Activated CD4-positive, alpha-beta T cell treated with anti-CD3 and anti-CD28 coated beads for 1 hour (primary cell): Measurements from ENCODE around the gene TMEM54.
"Not testable (repeated sequence)": the region's sequence is repeated elsewhere in the genome, so short reads cannot be mapped to it uniquely, and the experiment has no call there.

Experiments
- DNase-seq: peaks from one replicate; pipeline ENCODE4 v3.0.0-alpha.2; 2020

Gene TMEM54

DNA sequence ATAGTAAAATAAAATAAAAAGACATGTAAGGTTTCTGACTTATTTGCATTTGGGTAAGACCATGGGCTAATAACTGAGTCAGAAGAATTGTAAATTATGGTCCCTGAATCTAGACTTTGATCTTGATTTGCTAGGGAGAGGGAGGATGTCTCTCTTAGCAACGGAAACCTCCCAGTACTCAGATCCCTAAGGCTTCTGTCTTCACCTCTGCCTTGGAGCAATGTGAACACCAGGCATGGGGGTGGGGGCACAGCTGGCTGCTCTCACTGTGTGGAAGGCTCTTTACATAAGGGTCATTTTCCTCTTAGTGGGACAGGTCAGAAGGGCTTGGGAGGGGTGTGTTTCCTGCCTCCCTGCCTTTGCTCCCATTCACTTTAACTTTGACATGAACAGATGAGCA lies 17.0 kb upstream of the TMEM54 start:
- no peak for DNase-seq

DNA sequence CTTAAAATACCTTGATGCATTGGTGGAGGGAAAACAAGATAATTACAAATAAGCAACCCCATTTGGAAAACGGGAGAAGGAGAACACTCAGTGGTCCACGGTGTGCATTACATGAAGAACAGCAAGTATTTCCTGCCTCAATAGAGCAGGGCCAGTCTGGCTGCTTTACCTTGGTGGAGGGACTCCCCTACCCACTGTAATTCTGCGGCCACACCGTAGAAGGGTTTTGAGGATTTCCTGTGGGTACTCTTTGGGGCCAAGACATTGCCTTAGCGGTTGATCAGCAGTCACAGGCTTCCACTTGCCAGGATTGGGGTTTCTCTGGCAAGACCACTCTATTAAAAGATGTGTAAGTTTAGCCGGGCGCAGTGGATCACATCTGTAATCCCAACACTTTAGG lies 16.3 kb upstream of the TMEM54 start:
- DNase-seq: no peak

DNA sequence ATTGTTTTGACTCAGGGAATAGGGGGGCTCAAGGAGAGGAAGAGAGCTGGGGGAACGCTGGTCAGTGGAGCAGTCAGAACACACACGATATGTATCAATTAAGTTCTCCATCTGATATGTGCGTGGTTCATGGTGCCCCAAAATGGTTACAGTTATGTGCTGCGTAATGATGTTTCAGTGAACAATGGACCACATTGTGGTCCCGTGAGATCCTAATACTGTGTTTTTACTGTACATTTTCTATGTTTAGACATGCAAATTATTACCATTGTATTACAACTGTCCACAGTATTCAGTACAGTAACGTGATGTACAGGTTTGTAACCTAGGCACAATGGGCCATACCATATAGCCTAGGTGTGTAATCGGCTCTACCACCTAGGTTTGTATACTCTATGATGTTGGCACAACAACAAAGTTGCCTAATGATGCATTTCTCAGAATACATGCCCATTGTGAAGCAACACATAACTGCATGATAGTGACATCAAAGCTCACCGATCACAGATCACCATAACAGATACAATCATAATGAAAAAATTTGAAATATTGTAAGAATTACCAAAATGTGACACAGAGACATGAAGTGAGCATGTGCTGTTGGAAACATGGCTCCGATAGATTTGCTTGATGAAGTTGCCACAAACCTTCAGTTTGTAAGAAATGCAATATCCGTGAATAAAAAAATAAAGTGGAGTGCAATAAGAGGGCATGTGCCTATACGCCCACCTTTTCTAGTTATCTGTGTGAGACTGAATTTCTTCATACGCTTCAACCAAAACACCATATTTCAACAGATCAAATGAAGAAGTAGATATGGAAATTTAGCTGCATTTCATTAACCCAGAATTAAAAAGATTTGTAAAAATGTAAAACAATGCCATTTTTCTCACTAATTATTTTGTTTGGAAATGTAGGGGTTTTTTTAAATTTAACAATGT lies 14.8 kb upstream of the TMEM54 start:
- no peak for DNase-seq

DNA sequence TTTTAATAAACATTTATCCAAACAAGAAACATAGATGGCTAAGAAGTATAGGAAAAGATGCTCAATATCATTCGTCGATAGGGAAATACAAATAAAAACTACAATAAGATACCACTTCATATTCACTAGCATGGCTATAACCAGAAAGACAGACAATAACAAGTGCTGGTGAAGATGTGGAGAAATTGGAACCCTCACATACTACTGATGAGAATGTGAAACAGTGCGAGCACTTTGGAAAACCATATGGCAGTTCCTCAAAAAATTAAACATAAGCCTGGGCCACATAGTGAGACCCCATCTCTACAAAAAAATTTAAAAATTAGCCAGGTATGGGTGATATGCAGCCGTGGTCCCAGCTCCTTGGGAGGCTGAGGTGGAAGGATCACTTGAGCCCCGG lies 9.1 kb upstream of the TMEM54 start:
- no peak for DNase-seq

DNA sequence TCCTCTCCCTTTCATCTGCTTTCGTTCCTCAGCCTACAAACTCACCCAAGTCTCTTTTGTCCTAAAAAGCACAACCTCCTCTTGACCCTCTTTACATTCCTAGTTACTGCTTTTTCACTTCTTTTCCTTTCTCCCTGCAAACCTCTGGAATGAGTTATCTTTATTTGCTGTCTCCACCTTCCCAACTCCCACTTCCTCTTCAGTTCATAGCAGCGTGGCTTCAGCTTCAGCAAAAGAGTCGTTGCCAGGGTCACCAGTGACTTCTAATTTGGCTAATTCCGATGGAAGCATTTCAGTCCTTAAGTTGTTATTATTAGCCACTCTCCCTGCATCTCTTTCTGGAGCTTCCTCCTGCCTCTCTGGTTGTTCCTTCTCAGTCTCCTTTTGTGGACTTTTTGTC lies 6.2 kb upstream of the TMEM54 start:
- no peak for DNase-seq

GRCh38 chr1:32906654-32907053 lies 5.5 kb upstream of the TMEM54 start:
- DNase-seq: no peak

DNA sequence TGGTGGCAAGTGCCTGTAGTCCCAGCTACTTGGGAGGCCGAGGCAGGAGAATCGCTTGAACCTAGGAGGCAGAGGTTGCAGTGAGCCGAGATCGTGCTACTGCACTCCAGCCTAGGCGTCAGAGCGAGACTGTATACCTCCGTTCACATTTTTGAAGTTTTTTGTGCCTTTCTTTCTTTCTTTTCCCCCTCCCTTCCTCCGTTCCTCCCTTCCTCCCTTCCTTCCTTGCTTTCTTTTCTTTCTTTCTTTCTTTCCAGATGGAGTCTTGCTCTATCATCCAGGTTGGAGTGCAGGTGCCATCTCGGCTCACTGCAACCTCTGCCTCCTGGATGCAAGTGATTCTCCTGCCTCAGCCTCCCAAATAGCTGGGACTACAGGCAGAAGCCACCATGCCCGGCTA lies 4.4 kb upstream of the TMEM54 start:
- DNase-seq: not testable (repeated sequence)

GRCh38 chr1:32904797-32905196 lies 3.6 kb upstream of the TMEM54 start:
- no peak for DNase-seq

- no peak for DNase-seq
These were observed 3.0 kb upstream of the TMEM54 start for GRCh38 chr1:32903991-32904785.

DNA sequence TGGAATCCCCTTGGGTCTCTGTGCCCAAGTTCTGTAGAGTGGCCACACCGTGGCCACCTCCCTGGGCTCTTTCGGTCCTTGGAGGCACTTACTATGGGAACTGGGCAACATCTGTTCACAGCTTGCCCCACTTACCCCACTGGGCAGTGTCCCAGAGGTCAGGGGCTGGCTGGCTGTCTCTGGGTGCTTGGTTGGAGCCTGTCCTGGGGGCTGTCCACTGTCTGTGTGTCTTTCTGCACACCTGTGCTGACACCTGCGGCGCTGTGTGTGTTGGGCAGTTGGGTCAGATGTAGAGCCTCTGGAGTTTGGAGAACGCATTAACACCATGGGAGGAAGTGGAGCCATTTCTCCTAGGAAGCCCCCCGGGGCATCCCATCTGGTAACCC lies 1.3 kb upstream of the TMEM54 start:
- no peak for DNase-seq

- no peak for DNase-seq
These were observed 790 bp upstream of the TMEM54 start for GRCh38 chr1:32901823-32902534.

- no peak for DNase-seq
These were observed 726 bp downstream of the TMEM54 start for GRCh38 chr1:32900371-32900955.

- DNase-seq: no peak
These were observed 1.4 kb downstream of the TMEM54 start for GRCh38 chr1:32899586-32900296.

GRCh38 chr1:32898958-32899357 lies 2.2 kb downstream of the TMEM54 start:
- DNase-seq: no peak

- DNase-seq: no peak
These were observed 3.1 kb downstream of the TMEM54 start for GRCh38 chr1:32898056-32898455.

DNA sequence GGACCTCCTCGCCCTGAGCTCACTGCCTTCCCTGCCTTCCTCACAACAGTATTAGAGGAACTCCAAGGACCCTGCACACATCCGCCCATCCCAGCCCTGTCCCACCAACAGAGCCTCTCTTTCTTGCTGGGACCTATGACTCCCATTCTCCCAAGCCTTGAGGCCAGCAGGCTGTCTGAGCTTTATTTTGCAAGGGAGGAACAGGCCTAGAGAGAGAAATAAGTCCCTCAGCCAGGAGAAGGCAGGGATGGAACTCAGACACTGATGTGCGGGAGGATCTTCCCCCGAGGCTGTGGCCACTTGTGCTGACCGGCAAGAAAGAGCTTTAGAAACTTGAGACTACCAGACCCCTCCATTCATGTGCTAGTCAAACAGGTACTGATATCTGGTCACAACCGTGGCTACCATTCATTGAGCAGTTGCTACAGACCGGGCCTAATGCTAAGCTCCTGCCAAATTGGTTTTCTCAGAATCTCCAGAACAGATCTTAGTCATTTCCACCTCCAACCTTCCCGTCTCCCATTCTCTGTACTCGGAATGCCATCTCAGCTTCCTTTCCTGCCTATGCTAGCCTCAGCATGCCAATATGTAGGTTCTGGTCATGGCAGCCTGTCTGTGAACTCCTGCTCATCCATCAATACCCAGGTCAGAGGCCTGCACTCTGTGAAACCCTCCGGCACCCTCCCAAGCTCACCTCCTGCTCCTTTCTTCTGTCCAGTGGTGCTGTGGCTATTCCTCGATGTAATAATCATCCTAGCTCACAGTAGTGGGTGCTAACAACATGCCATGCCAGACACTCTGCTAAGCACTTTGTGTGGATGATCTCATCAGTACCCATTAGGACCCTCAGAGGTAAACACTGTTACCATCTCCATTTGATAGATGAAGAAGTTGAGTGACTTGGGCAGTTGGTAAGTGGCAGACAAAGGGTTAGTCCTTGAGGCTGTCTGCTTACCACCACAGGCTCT lies 3.8 kb downstream of the TMEM54 start:
- DNase-seq: no peak

DNA sequence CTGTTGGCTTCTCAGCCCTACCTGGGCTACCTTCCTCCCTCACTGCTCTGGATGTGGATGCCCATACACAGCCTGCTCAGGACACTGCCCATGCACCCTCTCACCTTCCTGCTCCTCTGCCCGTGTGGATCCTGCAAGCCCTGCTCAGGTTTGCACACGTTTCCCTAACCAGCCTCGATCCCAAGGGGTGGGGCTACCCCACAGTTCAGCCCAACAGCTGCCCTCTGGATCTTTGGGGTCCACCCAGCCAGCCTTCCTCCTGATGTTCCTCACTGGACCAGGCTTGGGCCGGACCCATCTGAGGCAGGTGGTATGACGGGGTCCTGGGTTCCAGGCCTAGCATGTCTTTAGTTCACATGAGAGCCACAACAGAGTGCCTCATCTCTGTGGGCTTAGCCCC lies 4.7 kb downstream of the TMEM54 start:
- DNase-seq: no peak

- DNase-seq: no peak
These were observed 5.6 kb downstream of the TMEM54 start for GRCh38 chr1:32895325-32896215.

GRCh38 chr1:32894681-32895080 lies 6.5 kb downstream of the TMEM54 start:
- DNase-seq: no peak

DNA sequence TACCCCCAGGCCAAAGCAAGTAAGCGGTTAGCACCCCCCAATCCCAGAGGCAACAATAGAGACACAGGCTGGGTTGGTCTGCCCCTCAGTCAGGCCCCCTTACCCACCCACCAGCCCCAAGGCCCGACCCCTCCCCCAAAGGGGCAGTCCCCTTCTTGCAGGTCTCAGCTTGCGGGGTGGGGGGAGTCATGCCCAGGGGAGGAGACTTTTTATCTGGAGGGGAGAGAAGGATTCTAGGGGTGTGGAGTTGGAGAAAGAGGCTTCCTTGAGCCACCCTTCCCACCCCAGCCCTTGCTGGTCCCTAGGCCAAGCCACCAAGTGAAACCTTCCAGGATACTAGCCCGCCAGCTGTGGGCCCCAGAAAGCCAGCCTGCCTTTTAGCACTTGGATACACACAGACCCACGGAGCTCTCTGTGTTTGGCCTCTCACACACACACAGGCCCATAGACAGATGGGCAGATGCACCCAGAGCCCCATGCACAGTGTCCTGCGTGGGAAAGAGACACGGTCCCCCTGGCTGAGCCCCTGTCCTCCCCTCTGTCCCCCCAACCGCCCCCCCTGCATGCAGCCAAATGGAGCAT lies 7.1 kb downstream of the TMEM54 start:
- DNase-seq: no peak
